ENCODE results near the gene DDR2. TPM values are rescaled to one million over a fixed set of nuclear protein-coding genes. Genes with fewer than 3 reads are reported as not detected.

Gene DDR2
- total RNA-seq, 1 donor from 2014 or later: 0.69 TPM

DNA sequence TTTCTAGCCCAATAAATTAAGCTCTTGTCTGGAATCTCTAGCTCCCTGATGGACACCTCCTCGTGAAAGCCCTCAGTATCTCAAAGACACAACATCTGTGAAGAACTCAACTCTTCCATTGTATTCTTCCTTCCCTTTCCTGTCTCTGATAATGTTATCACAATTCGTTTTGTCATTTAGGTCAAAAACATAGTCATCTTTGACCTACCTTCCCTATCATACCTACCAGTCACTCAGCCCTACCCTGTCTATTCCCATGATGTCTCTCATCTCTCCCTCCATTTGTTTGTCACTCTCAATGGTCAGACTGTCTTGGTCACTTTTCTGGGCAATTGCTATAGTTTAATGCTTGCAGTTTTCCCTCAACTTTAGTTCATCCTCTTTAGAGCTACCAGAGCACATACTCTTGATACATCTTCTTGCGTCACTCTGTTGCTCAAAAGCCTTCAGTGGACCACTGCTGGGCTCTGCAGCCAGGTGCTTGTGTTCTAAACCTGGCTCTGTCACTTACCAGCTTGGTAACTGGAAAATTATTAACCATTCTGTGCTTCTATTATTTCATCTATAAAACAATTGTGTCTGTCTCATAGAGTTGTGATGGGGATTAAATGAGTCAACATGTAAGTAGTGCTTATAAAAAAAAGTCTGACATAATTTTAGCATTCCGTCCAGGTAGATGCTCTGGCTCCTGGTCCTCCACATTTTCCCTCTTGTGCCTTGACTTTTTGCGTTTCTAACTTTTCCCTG lies 39.6 kb downstream of the DDR2 start:
- Histone ChIP-seq H3K4me2 (no peak overlapping the region), H3K36me3 (no peaks in the 10 kb centered on the region), H3K9ac (no peak overlapping the region), H3K9me3 (ENCODE audit: low read depth) (no peaks in the 10 kb centered on the region), H2AFZ (replicated peaks) (no peak overlapping the region), H3K79me2 (ENCODE audit: low read depth) (no peaks in the 10 kb centered on the region), H3K4me3 (no peak overlapping the region), H3F3A (ENCODE audit: low read depth) (no peaks in the 10 kb centered on the region), H3K4me1 (peaks cover 7% of the 10 kb centered on the region), H3K27me3 (no peaks in the 10 kb centered on the region), H3K27ac (no peak overlapping the region), H4K20me1 (ENCODE audit: low read depth) (no peaks in the 10 kb centered on the region)
- Mint-ChIP-seq H3K9me3 (no peaks in the 10 kb centered on the region), H3K27me3 (ENCODE audit: insufficient read depth, low read depth) (peaks cover 3% of the 10 kb centered on the region), H3K36me3 (no peaks in the 10 kb centered on the region), H3K4me1 (peaks cover 13% of the 10 kb centered on the region), H3K27ac (no peak overlapping the region), H3K4me3 (no peak overlapping the region)
- no peak for TF ChIP-seq EZH2 (IDR thresholded peaks at IDR 0.05)
- TF ChIP-seq EZH2phosphoT487 (IDR thresholded peaks at IDR 0.05): no peak
- TF ChIP-seq, protein P1, sequence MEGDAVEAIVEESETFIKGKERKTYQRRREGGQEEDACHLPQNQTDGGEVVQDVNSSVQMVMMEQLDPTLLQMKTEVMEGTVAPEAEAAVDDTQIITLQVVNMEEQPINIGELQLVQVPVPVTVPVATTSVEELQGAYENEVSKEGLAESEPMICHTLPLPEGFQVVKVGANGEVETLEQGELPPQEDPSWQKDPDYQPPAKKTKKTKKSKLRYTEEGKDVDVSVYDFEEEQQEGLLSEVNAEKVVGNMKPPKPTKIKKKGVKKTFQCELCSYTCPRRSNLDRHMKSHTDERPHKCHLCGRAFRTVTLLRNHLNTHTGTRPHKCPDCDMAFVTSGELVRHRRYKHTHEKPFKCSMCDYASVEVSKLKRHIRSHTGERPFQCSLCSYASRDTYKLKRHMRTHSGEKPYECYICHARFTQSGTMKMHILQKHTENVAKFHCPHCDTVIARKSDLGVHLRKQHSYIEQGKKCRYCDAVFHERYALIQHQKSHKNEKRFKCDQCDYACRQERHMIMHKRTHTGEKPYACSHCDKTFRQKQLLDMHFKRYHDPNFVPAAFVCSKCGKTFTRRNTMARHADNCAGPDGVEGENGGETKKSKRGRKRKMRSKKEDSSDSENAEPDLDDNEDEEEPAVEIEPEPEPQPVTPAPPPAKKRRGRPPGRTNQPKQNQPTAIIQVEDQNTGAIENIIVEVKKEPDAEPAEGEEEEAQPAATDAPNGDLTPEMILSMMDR (IDR thresholded peaks at IDR 0.05): no peak
- DNase-seq (ENCODE audit: low spot score): no peak

GRCh38 chr1:162672622-162673260 lies 40.5 kb downstream of the DDR2 start:
- Mint-ChIP-seq H3K9me3 (no peaks in the 10 kb centered on the region), H3K4me1 (peaks cover 16% of the 10 kb centered on the region), H3K36me3 (no peaks in the 10 kb centered on the region), H3K27ac (no peak overlapping the region), H3K27me3 (ENCODE audit: insufficient read depth, low read depth) (peaks cover 3% of the 10 kb centered on the region), H3K4me3 (no peak overlapping the region)
- no peaks in the 10 kb centered on the region for H3K79me2 ChIP-seq (ENCODE audit: low read depth)
- H3K4me2 ChIP-seq: no peak overlapping the region
- TF ChIP-seq EZH2 (IDR thresholded peaks at IDR 0.05): no peak
- no peak for TF ChIP-seq EZH2phosphoT487 (IDR thresholded peaks at IDR 0.05)
- TF ChIP-seq, protein P1 (IDR thresholded peaks at IDR 0.05): no peak
- no peak overlapping the region for H3K27ac ChIP-seq
- H2AFZ ChIP-seq (replicated peaks): no peak overlapping the region
- no peak overlapping the region for H3K9ac ChIP-seq
- no peaks in the 10 kb centered on the region for H3K27me3 ChIP-seq
- H3K36me3 ChIP-seq: no peaks in the 10 kb centered on the region
- H3F3A ChIP-seq (ENCODE audit: low read depth): no peaks in the 10 kb centered on the region
- DNase-seq (ENCODE audit: low spot score): no peak
- H4K20me1 ChIP-seq (ENCODE audit: low read depth): no peaks in the 10 kb centered on the region
- no peaks in the 10 kb centered on the region for H3K9me3 ChIP-seq (ENCODE audit: low read depth)
- peaks cover 7% of the 10 kb centered on the region for H3K4me1 ChIP-seq
- H3K4me3 ChIP-seq: no peak overlapping the region

- no peak overlapping the region for H3K4me3 ChIP-seq
- H4K20me1 ChIP-seq (ENCODE audit: low read depth): no peaks in the 10 kb centered on the region
- TF ChIP-seq, protein P1 (IDR thresholded peaks at IDR 0.05): no peak
- TF ChIP-seq EZH2 (IDR thresholded peaks at IDR 0.05) (no peak), EZH2phosphoT487 (IDR thresholded peaks at IDR 0.05) (no peak)
- H3K27ac Mint-ChIP-seq: no peak overlapping the region
- no peaks in the 10 kb centered on the region for H3K9me3 ChIP-seq (ENCODE audit: low read depth)
- H3K9ac ChIP-seq: no peak overlapping the region
- H3K27me3 ChIP-seq: no peaks in the 10 kb centered on the region
- no peaks in the 10 kb centered on the region for H3K79me2 ChIP-seq (ENCODE audit: low read depth)
- H3K36me3 ChIP-seq: no peaks in the 10 kb centered on the region
- H2AFZ ChIP-seq (replicated peaks): no peak overlapping the region
- peaks cover 3% of the 10 kb centered on the region for H3K27me3 Mint-ChIP-seq (ENCODE audit: insufficient read depth, low read depth)
- H3K4me2 ChIP-seq: no peak overlapping the region
- H3K9me3 Mint-ChIP-seq: no peaks in the 10 kb centered on the region
- peaks cover 7% of the 10 kb centered on the region for H3K4me1 ChIP-seq
- no peak overlapping the region for H3K4me3 Mint-ChIP-seq
- H3F3A ChIP-seq (ENCODE audit: low read depth): no peaks in the 10 kb centered on the region
- no peak for DNase-seq (ENCODE audit: low spot score)
- no peaks in the 10 kb centered on the region for H3K36me3 Mint-ChIP-seq
- H3K27ac ChIP-seq: no peak overlapping the region
- H3K4me1 Mint-ChIP-seq: peaks cover 16% of the 10 kb centered on the region
Observed at GRCh38 chr1:162674034-162674608, 41.9 kb downstream of the DDR2 start.
